Heart left ventricle (tissue), 13 donors: ENCODE measurements around the gene DTX1.

ENCODE experiments used
- CTCF ChIP-seq, 12 donors: fragments of 200-600 bp; sonication (generic) in 4 of 12; IDR thresholded peaks; one replicate each; pipeline versions ENCODE4 v1.5.0 to v1.8.0; 2018 to 2022; ENCODE audit warnings: antibody characterized with exemption in 12 of 12, mild to moderate bottlenecking in 5 of 12
- POLR2A ChIP-seq, 2 donors: fragments of 450-650 bp; IDR thresholded peaks; one replicate each; pipeline ENCODE4 v1.6.1; 2017; ENCODE audit warnings: antibody characterized with exemption in 2 of 2, mild to moderate bottlenecking in 2 of 2, moderate library complexity in 2 of 2
- donor health status: ischemic (EF 13 %, LVEDD 7.1; RV severe dilation, severe dysfunction).
- donor health status: DM: no; HTN: yes; CAD: no.
- donor health status: DM: no; HTN: no; CAD: no.
- donor health status: ischemic (EF 25% LVEDD 6.9; RV normal size, moderate dysfunction).
- donor health status: ischemic (EF 25% LVEDD 5.7; RV mildly dilated, moderate dysfunction).
- donor health status: ischemic (EF 35%, LVEDD 5.7; RV mildly dilated, moderate dysfunction).
- donor health status: nonischemic (EF 11% LVEDD 7.7; RV severe dilation, severe dysfunction).
- donor health status: DM: yes; HTN: yes; CAD: no.
- donor health status: PGD.
- donor health status: ischemic (EF 29% LVEDD 5.4; RV normal size, mild dysfunction).
- donor health status: nonischemic (EF 23%, LVEDD 6.1; RV moderate dilation, normal function).

GRCh38 chr12:113099364-113099763 lies 42.8 kb downstream of the DTX1 start:
- TF ChIP-seq CTCF (IDR thresholded peaks at IDR 0.05) (no peak), POLR2A (IDR thresholded peaks at IDR 0.05) (no peak)
